Endothelial cell of umbilical vein (primary cell): ENCODE results near the gene CLP1.

Experiments used
- CTCF ChIP-seq, 2 donors: IDR thresholded peaks; 1 replicate in 1 of 2; 2 replicates in 1 of 2; pipeline ENCODE4 v1.5.1; 2011; ENCODE audit warnings: low read length in 2 of 2, mild to moderate bottlenecking in 2 of 2, moderate library complexity in 2 of 2, control low read depth in 1 of 2, inconsistent platforms in 1 of 2, low read depth in 1 of 2; ENCODE audit not compliant: insufficient read depth in 1 of 2; ENCODE audit errors: extremely low read depth in 1 of 2
- EZH2 ChIP-seq: IDR thresholded peaks from 2 replicates; pipeline ENCODE4 v1.6.1; 2012; ENCODE audit warnings: borderline replicate concordance, low read depth, mild to moderate bottlenecking, moderate library complexity, low read length, inconsistent platforms; ENCODE audit not compliant: severe bottlenecking
- GATA2 ChIP-seq: IDR thresholded peaks from 2 replicates; pipeline ENCODE4 v1.7.0; 2011; ENCODE audit warnings: low read depth, mild to moderate bottlenecking, moderate library complexity, mixed read lengths, low read length; ENCODE audit not compliant: insufficient read length, insufficient read depth
- MYC ChIP-seq: IDR thresholded peaks from one replicate; pipeline ENCODE4 v1.6.1; 2011; ENCODE audit warnings: mild to moderate bottlenecking, low read depth, low read length
- POLR2A ChIP-seq: IDR thresholded peaks from 2 replicates; pipeline ENCODE4 v1.6.1; 2012; ENCODE audit warnings: low read depth, mild to moderate bottlenecking, control low read depth, low read length
- POLR2AphosphoS5 ChIP-seq: IDR thresholded peaks from 2 replicates; pipeline ENCODE4 v1.6.1; 2012; ENCODE audit warnings: low read depth, mild to moderate bottlenecking, control low read depth, low read length, moderate library complexity; ENCODE audit not compliant: insufficient read depth

- TF ChIP-seq CTCF (IDR thresholded peaks at IDR 0.05; ENCODE audit: extremely low read depth in 1 of 2, insufficient read depth in 1 of 2, low read depth in 1 of 2, low read length in 2 of 2) (no peak), EZH2 (no peak), POLR2A (no peak), POLR2AphosphoS5 (no peak), MYC (no peak), GATA2 (no peak)
These were observed 23.3 kb upstream of the CLP1 start for GRCh38 chr11:57634311-57634710.
